Stimulated activated memory B cell treated with anti-CD40 and anti-IgM and Interleukin-4, amounts not matched to agents 10 μg/mL and 1 μg/mL and 100 μg/mL, for 72 hours (primary cell): ENCODE measurements around the gene GLRX.

Experiments
- ATAC-seq: fragments of 150-1000 bp; cut with Tn5 transposase; 2 replicates; pipeline ENCODE4 v1.10.0; 2021
- H3K27ac Mint-ChIP-seq: one replicate; pipeline ENCODE4 v1.8.0; 2022; ENCODE audit warnings: mild to moderate bottlenecking, mixed read lengths
- H3K27me3 Mint-ChIP-seq: one replicate; pipeline ENCODE4 v1.8.0; 2022; ENCODE audit warnings: mixed read lengths
- H3K36me3 Mint-ChIP-seq: one replicate; pipeline ENCODE4 v1.8.0; 2022; ENCODE audit warnings: mixed read lengths
- H3K4me1 Mint-ChIP-seq: one replicate; pipeline ENCODE4 v1.8.0; 2022; ENCODE audit warnings: mixed read lengths
- H3K4me3 Mint-ChIP-seq: one replicate; pipeline ENCODE4 v1.8.0; 2022; ENCODE audit warnings: mild to moderate bottlenecking, moderate library complexity, mixed read lengths
- H3K9me3 Mint-ChIP-seq: one replicate; pipeline ENCODE4 v1.8.0; 2022; ENCODE audit warnings: mixed read lengths

The GLRX gene

GRCh38 chr5:95794070-95794516 is 28.4 kb downstream of the GLRX start:
- Mint-ChIP-seq H3K9me3 (no peaks in the 10 kb centered on the region), H3K36me3 (no peaks in the 10 kb centered on the region), H3K27ac (no peak overlapping the region), H3K27me3 (no peaks in the 10 kb centered on the region), H3K4me3 (no peak overlapping the region), H3K4me1 (peaks cover 7% of the 10 kb centered on the region)
- ATAC-seq, result no peak

GRCh38 chr5:95791751-95792150 is 30.8 kb downstream of the GLRX start:
- Mint-ChIP-seq H3K4me3 (no peak overlapping the region), H3K27ac (no peak overlapping the region), H3K4me1 (peaks cover 7% of the 10 kb centered on the region), H3K27me3 (no peaks in the 10 kb centered on the region), H3K9me3 (no peaks in the 10 kb centered on the region), H3K36me3 (no peaks in the 10 kb centered on the region)
- ATAC-seq, result no peak

- Mint-ChIP-seq H3K36me3 (no peaks in the 10 kb centered on the region), H3K4me3 (no peak overlapping the region), H3K9me3 (no peaks in the 10 kb centered on the region), H3K27ac (no peak overlapping the region), H3K27me3 (no peaks in the 10 kb centered on the region), H3K4me1 (peaks cover 7% of the 10 kb centered on the region)
- ATAC-seq, result no peak
Measured at GRCh38 chr5:95788493-95788892, 34.0 kb downstream of the GLRX start.

GRCh38 chr5:95786821-95787418 is 35.6 kb downstream of the GLRX start:
- Mint-ChIP-seq H3K4me3 (no peak overlapping the region), H3K36me3 (no peaks in the 10 kb centered on the region), H3K4me1 (peaks cover 7% of the 10 kb centered on the region), H3K27me3 (no peaks in the 10 kb centered on the region), H3K9me3 (no peaks in the 10 kb centered on the region), H3K27ac (no peak overlapping the region)
- ATAC-seq, result no peak

GRCh38 chr5:95784514-95785302 is 37.8 kb downstream of the GLRX start:
- H3K27ac Mint-ChIP-seq, result no peak overlapping the region
- no peaks in the 10 kb centered on the region for H3K9me3 Mint-ChIP-seq
- no peak overlapping the region for H3K4me3 Mint-ChIP-seq

GRCh38 chr5:95783661-95784060 is 38.9 kb downstream of the GLRX start:
- Mint-ChIP-seq H3K9me3 (no peaks in the 10 kb centered on the region), H3K36me3 (no peaks in the 10 kb centered on the region), H3K4me3 (no peak overlapping the region), H3K4me1 (peaks cover 13% of the 10 kb centered on the region), H3K27me3 (no peaks in the 10 kb centered on the region), H3K27ac (no peak overlapping the region)
- no peak for ATAC-seq

More at GRCh38 chr5:95784514-95785302, 37.8 kb downstream of the GLRX start:
- Mint-ChIP-seq H3K36me3 (no peaks in the 10 kb centered on the region), H3K4me1 (peaks cover 14% of the 10 kb centered on the region), H3K27me3 (no peaks in the 10 kb centered on the region)
- ATAC-seq, result no peak

- no peaks in the 10 kb centered on the region for H3K9me3 Mint-ChIP-seq
- ATAC-seq, result no peak
- no peak overlapping the region for H3K4me3 Mint-ChIP-seq
- no peak overlapping the region for H3K27ac Mint-ChIP-seq
- no peaks in the 10 kb centered on the region for H3K27me3 Mint-ChIP-seq
- H3K4me1 Mint-ChIP-seq, result peaks cover 13% of the 10 kb centered on the region
- H3K36me3 Mint-ChIP-seq, result no peaks in the 10 kb centered on the region
Measured at GRCh38 chr5:95782181-95782580, 40.3 kb downstream of the GLRX start.

GRCh38 chr5:95781101-95781583 is 41.4 kb downstream of the GLRX start:
- peak; percentile 91 for ATAC-seq
- Mint-ChIP-seq H3K9me3 (no peaks in the 10 kb centered on the region), H3K27me3 (no peaks in the 10 kb centered on the region), H3K36me3 (no peaks in the 10 kb centered on the region), H3K4me3 (peak overlapping the region; percentile 34), H3K27ac (peak overlapping the region; percentile 58), H3K4me1 (peaks cover 13% of the 10 kb centered on the region)

- Mint-ChIP-seq H3K36me3 (no peaks in the 10 kb centered on the region), H3K4me1 (peaks cover 13% of the 10 kb centered on the region), H3K27ac (peak overlapping the region; percentile 58), H3K4me3 (no peak overlapping the region), H3K9me3 (no peaks in the 10 kb centered on the region), H3K27me3 (no peaks in the 10 kb centered on the region)
- ATAC-seq, result no peak
Measured at GRCh38 chr5:95780597-95780996, 41.9 kb downstream of the GLRX start.

GRCh38 chr5:95779611-95780010 is 42.9 kb downstream of the GLRX start:
- no peak overlapping the region for H3K4me3 Mint-ChIP-seq
- ATAC-seq, result no peak

GRCh38 chr5:95778713-95779436 is 43.7 kb downstream of the GLRX start:
- H3K27me3 Mint-ChIP-seq, result no peaks in the 10 kb centered on the region
- peaks cover 13% of the 10 kb centered on the region for H3K4me1 Mint-ChIP-seq
- ATAC-seq, result no peak
- no peaks in the 10 kb centered on the region for H3K36me3 Mint-ChIP-seq
- H3K9me3 Mint-ChIP-seq, result no peaks in the 10 kb centered on the region
- no peak overlapping the region for H3K4me3 Mint-ChIP-seq
- H3K27ac Mint-ChIP-seq, result peak overlapping the region; percentile 28

More at GRCh38 chr5:95779611-95780010, 42.9 kb downstream of the GLRX start:
- peaks cover 13% of the 10 kb centered on the region for H3K4me1 Mint-ChIP-seq
- no peaks in the 10 kb centered on the region for H3K36me3 Mint-ChIP-seq
- H3K27me3 Mint-ChIP-seq, result no peaks in the 10 kb centered on the region
- no peaks in the 10 kb centered on the region for H3K9me3 Mint-ChIP-seq
- H3K27ac Mint-ChIP-seq, result no peak overlapping the region

- no peak overlapping the region for H3K4me3 Mint-ChIP-seq
- no peaks in the 10 kb centered on the region for H3K27me3 Mint-ChIP-seq
- H3K9me3 Mint-ChIP-seq, result no peaks in the 10 kb centered on the region
- H3K36me3 Mint-ChIP-seq, result no peaks in the 10 kb centered on the region
- ATAC-seq, result no peak
- H3K4me1 Mint-ChIP-seq, result peaks cover 13% of the 10 kb centered on the region
- H3K27ac Mint-ChIP-seq, result no peak overlapping the region
Measured at GRCh38 chr5:95777441-95777840, 45.1 kb downstream of the GLRX start.

GRCh38 chr5:95773335-95774059 is 49.0 kb downstream of the GLRX start:
- no peaks in the 10 kb centered on the region for H3K9me3 Mint-ChIP-seq
- no peaks in the 10 kb centered on the region for H3K36me3 Mint-ChIP-seq
- H3K27me3 Mint-ChIP-seq, result no peaks in the 10 kb centered on the region
- no peak overlapping the region for H3K27ac Mint-ChIP-seq
- no peak overlapping the region for H3K4me3 Mint-ChIP-seq
- no peak for ATAC-seq
- no peaks in the 10 kb centered on the region for H3K4me1 Mint-ChIP-seq

GRCh38 chr5:95771892-95772291 is 50.6 kb downstream of the GLRX start:
- no peaks in the 10 kb centered on the region for H3K27me3 Mint-ChIP-seq
- H3K36me3 Mint-ChIP-seq, result no peaks in the 10 kb centered on the region
- no peak overlapping the region for H3K27ac Mint-ChIP-seq
- no peaks in the 10 kb centered on the region for H3K9me3 Mint-ChIP-seq
- H3K4me1 Mint-ChIP-seq, result no peaks in the 10 kb centered on the region
- ATAC-seq, result no peak
- no peak overlapping the region for H3K4me3 Mint-ChIP-seq
